HUDEP-2 (cell line): ENCODE results near the gene STK4.

Experiments used
- DNase-seq, 76 experiments: peaks; one replicate each; lab custom pipeline; 2025; ENCODE audit not compliant: unreplicated experiment in 76 of 76; lab: John Stamatoyannopoulos, UW

STK4 gene

GRCh38 chr20:45101333-45101850 lies 135.1 kb downstream of the STK4 start:
- no peak for DNase-seq

GRCh38 chr20:45103072-45103471 lies 136.8 kb downstream of the STK4 start:
- no peak for DNase-seq

GRCh38 chr20:45104786-45105185 lies 138.5 kb downstream of the STK4 start:
- no peak for DNase-seq

GRCh38 chr20:45105317-45105716 lies 139.0 kb downstream of the STK4 start:
- no peak for DNase-seq

GRCh38 chr20:45109634-45110033 lies 143.3 kb downstream of the STK4 start:
- no peak for DNase-seq

- DNase-seq = no peak
Observed at GRCh38 chr20:45110301-45110700, 144.0 kb downstream of the STK4 start.

- DNase-seq = no peak
Observed at GRCh38 chr20:45111285-45111684, 145.0 kb downstream of the STK4 start.

- DNase-seq = peak in 2 of 76 experiments; percentile 3 to 7
Observed at GRCh38 chr20:45111799-45112471, 145.6 kb downstream of the STK4 start.

GRCh38 chr20:45112754-45113153 lies 146.4 kb downstream of the STK4 start:
- no peak for DNase-seq

GRCh38 chr20:45113865-45114264 lies 147.6 kb downstream of the STK4 start:
- no peak for DNase-seq

- DNase-seq = no peak
Observed at GRCh38 chr20:45114465-45115385, 148.4 kb downstream of the STK4 start, which contains the start of gene WFDC5. TSS of gene WFDC5 (minus strand) at chr20:45115174. CDS start at chr20:45115083, 91 bp downstream.

GRCh38 chr20:45115386-45115774 lies 149.1 kb downstream of the STK4 start:
- no peak for DNase-seq

- DNase-seq = no peak
Observed at GRCh38 chr20:45115829-45116228, 149.5 kb downstream of the STK4 start.

- DNase-seq = peak in 45 of 76 experiments; percentile 3 to 64 (median 34)
Observed at GRCh38 chr20:45117581-45117980, 151.3 kb downstream of the STK4 start.

GRCh38 chr20:45118028-45118427 lies 151.7 kb downstream of the STK4 start:
- DNase-seq = no peak

- no peak for DNase-seq
Observed at GRCh38 chr20:45119556-45120266, 153.4 kb downstream of the STK4 start.

- no peak for DNase-seq
Observed at GRCh38 chr20:45121388-45121787, 155.1 kb downstream of the STK4 start.

GRCh38 chr20:45124365-45124764 lies 158.1 kb downstream of the STK4 start, which contains the start of gene WFDC12:
TSS of gene WFDC12 (minus strand) at chr20:45124465. CDS start at chr20:45124447, 18 bp downstream.
- no peak for DNase-seq

- no peak for DNase-seq
Observed at GRCh38 chr20:45128099-45128498, 161.8 kb downstream of the STK4 start.
